ENCODE data around the gene EZR. TPM values are rescaled to one million over a fixed set of nuclear protein-coding genes. Genes with fewer than 3 reads are reported as not detected.

The EZR gene
- total and polyA plus RNA-seq, 9 of the 15 experiments (the other 6 are each of a cell fraction or from before 2014, with no cell fraction given): 36.5 to 162 (median 104) TPM

DNA sequence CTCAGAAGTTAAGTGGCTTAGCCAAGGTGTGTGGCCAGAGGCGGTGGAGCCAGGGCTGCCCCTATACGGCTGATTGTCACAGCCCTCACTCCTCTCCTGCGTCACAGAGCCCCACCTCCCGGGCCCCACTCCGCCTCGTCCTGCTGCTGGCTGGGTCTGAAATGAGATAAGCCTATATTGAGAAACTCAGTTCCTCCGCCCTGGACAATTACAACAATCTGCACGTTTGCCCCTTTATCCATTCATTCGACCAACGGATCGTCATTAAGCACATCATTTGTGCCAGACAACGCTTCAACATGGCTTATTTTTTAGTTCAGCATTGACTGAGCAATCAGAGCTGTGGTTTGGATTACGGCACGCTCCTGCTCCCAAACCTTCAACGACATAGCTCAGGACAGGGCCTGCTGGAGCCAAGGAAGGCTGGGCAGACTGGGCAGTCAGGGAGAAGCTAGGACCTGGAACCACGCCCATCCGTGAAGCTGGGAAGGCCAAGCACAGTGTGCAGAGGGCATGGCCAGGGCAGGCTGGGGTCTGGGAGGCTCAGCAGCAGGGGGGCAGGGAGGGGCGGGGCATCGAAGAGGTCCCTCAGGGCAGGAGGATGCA lies 16.6 kb upstream of the EZR start:
- FAIRE-seq (peak; percentile 85), ATAC-seq (peak; percentile 99), DNase-seq (ENCODE audit: extremely low read depth in 1 of 4, low spot score in 3 of 4) (peak; percentile 76 to 92 (median 84))
- no peaks in the 10 kb centered on the region for H3K9me1 ChIP-seq (ENCODE audit: control insufficient read depth, insufficient read depth, low read length)
- peak overlapping the region; percentile 61 for H3K27ac ChIP-seq (ENCODE audit: extremely low read depth, low read depth, low read length)
- H3K9ac ChIP-seq (ENCODE audit: insufficient read depth in 1 of 2, low read depth in 2 of 2, low read length in 2 of 2): peak overlapping the region; percentile 56 to 80
- CTCF ChIA-PET (ENCODE audit: low intra/inter-chr PET ratio): no interaction called here
- 4% methylated on average over 17 of the region's 19 CpGs for WGBS (ENCODE audit: insufficient coverage, low coverage, missing lambda C conversion rate)
- intact Hi-C loops (cut with micrococcal nuclease): no loop called here
- H3K27me3 ChIP-seq (ENCODE audit: control insufficient read depth in 2 of 2, insufficient read depth in 2 of 2, low read length in 2 of 2): no peaks in the 10 kb centered on the region
- peaks cover 30 to 32% of the 10 kb centered on the region in 2 experiments for H3K4me1 ChIP-seq (replicated peaks in 1 of 2; ENCODE audit: control insufficient read depth in 2 of 2, insufficient read depth in 2 of 2, low read length in 2 of 2)
- BruUV-seq (replicated peaks): no TSS peak
- no peaks in the 10 kb centered on the region for H3K79me2 ChIP-seq (ENCODE audit: control insufficient read depth, insufficient read depth, low read length)
- peak overlapping the region; percentile 93 for H2AFZ ChIP-seq (ENCODE audit: low read depth, low read length)
- peak overlapping the region; percentile 15; the same call in 1 of the 2 replicates for H3K4me3 ChIP-seq
- in situ Hi-C loops (cut with MboI): no loop called here
- H3K4me2 ChIP-seq (ENCODE audit: insufficient read depth, low read length): peak overlapping the region; percentile 94
- H4K20me1 ChIP-seq (replicated peaks; ENCODE audit: control insufficient read depth, insufficient read depth, low read length): no peaks in the 10 kb centered on the region
- no peaks in the 10 kb centered on the region for H3K9me3 ChIP-seq (replicated peaks; ENCODE audit: control insufficient read depth, insufficient read depth, low read depth, low read length)
- no peaks in the 10 kb centered on the region for H3K36me3 ChIP-seq (ENCODE audit: control insufficient read depth, insufficient read depth, low read length)
- POLR2A ChIA-PET: interaction anchor here (0.6 to 2.3 kb wide), 9 partner anchors 9 to 846 kb away, joined by 3 to 9 read pairs (median 3); no protein-coding TSS in a partner anchor
- TF ChIP-seq EP300 (IDR thresholded peaks at IDR 0.05; ENCODE audit: low read length) (peak; percentile 57), MTA3 (IDR thresholded peaks at IDR 0.05; ENCODE audit: borderline replicate concordance) (0 out of 2 replicates have a peak, but pooled peaks have one; percentile 28), PML (IDR thresholded peaks at IDR 0.05; ENCODE audit: low read length) (0 out of 2 replicates have a peak, but pooled peaks have one; percentile 27), SOX6 (IDR thresholded peaks at IDR 0.05) (peak; percentile 38; the same call in 1 of the 2 replicates), MTA1 (IDR thresholded peaks at IDR 0.05; ENCODE audit: borderline replicate concordance) (0 out of 2 replicates have a peak, but pooled peaks have one; percentile 13), NCOA1 (IDR thresholded peaks at IDR 0.05; ENCODE audit: low read depth) (peak; percentile 41; the same call in 1 of the 2 replicates), ZNF778 (CRISPR knock-in tag; IDR thresholded peaks at IDR 0.05) (no peak)
- TF ChIP-seq, protein P1, sequence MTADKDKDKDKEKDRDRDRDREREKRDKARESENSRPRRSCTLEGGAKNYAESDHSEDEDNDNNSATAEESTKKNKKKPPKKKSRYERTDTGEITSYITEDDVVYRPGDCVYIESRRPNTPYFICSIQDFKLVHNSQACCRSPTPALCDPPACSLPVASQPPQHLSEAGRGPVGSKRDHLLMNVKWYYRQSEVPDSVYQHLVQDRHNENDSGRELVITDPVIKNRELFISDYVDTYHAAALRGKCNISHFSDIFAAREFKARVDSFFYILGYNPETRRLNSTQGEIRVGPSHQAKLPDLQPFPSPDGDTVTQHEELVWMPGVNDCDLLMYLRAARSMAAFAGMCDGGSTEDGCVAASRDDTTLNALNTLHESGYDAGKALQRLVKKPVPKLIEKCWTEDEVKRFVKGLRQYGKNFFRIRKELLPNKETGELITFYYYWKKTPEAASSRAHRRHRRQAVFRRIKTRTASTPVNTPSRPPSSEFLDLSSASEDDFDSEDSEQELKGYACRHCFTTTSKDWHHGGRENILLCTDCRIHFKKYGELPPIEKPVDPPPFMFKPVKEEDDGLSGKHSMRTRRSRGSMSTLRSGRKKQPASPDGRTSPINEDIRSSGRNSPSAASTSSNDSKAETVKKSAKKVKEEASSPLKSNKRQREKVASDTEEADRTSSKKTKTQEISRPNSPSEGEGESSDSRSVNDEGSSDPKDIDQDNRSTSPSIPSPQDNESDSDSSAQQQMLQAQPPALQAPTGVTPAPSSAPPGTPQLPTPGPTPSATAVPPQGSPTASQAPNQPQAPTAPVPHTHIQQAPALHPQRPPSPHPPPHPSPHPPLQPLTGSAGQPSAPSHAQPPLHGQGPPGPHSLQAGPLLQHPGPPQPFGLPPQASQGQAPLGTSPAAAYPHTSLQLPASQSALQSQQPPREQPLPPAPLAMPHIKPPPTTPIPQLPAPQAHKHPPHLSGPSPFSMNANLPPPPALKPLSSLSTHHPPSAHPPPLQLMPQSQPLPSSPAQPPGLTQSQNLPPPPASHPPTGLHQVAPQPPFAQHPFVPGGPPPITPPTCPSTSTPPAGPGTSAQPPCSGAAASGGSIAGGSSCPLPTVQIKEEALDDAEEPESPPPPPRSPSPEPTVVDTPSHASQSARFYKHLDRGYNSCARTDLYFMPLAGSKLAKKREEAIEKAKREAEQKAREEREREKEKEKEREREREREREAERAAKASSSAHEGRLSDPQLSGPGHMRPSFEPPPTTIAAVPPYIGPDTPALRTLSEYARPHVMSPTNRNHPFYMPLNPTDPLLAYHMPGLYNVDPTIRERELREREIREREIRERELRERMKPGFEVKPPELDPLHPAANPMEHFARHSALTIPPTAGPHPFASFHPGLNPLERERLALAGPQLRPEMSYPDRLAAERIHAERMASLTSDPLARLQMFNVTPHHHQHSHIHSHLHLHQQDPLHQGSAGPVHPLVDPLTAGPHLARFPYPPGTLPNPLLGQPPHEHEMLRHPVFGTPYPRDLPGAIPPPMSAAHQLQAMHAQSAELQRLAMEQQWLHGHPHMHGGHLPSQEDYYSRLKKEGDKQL (CRISPR knock-in tag; IDR thresholded peaks at IDR 0.05; ENCODE audit: borderline replicate concordance): no peak
- TF ChIP-seq, protein P2, sequence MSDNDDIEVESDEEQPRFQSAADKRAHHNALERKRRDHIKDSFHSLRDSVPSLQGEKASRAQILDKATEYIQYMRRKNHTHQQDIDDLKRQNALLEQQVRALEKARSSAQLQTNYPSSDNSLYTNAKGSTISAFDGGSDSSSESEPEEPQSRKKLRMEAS (CRISPR knock-in tag; IDR thresholded peaks at IDR 0.05): no peak
- TF ChIP-seq, protein P3, sequence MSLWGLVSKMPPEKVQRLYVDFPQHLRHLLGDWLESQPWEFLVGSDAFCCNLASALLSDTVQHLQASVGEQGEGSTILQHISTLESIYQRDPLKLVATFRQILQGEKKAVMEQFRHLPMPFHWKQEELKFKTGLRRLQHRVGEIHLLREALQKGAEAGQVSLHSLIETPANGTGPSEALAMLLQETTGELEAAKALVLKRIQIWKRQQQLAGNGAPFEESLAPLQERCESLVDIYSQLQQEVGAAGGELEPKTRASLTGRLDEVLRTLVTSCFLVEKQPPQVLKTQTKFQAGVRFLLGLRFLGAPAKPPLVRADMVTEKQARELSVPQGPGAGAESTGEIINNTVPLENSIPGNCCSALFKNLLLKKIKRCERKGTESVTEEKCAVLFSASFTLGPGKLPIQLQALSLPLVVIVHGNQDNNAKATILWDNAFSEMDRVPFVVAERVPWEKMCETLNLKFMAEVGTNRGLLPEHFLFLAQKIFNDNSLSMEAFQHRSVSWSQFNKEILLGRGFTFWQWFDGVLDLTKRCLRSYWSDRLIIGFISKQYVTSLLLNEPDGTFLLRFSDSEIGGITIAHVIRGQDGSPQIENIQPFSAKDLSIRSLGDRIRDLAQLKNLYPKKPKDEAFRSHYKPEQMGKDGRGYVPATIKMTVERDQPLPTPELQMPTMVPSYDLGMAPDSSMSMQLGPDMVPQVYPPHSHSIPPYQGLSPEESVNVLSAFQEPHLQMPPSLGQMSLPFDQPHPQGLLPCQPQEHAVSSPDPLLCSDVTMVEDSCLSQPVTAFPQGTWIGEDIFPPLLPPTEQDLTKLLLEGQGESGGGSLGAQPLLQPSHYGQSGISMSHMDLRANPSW (CRISPR knock-in tag; IDR thresholded peaks at IDR 0.05): 0 out of 2 replicates have a peak, but pooled peaks have one; percentile 69
- TF ChIP-seq, protein P4, sequence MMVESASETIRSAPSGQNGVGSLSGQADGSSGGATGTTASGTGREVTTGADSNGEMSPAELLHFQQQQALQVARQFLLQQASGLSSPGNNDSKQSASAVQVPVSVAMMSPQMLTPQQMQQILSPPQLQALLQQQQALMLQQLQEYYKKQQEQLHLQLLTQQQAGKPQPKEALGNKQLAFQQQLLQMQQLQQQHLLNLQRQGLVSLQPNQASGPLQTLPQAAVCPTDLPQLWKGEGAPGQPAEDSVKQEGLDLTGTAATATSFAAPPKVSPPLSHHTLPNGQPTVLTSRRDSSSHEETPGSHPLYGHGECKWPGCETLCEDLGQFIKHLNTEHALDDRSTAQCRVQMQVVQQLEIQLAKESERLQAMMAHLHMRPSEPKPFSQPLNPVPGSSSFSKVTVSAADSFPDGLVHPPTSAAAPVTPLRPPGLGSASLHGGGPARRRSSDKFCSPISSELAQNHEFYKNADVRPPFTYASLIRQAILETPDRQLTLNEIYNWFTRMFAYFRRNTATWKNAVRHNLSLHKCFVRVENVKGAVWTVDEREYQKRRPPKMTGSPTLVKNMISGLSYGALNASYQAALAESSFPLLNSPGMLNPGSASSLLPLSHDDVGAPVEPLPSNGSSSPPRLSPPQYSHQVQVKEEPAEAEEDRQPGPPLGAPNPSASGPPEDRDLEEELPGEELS (CRISPR knock-in tag; IDR thresholded peaks at IDR 0.05; ENCODE audit: borderline replicate concordance): no peak
